HepG2 (cell line): Measurements from ENCODE around the gene SGMS1. TPM values are rescaled to one million over a fixed set of nuclear protein-coding genes. Genes with fewer than 3 reads are reported as not detected.

ENCODE experiments used
- ATAC-seq: fragments of 200-7000 bp; cut with Tn5 transposase; 3 replicates; pipeline ENCODE4 v1.9.1; 2020; ENCODE audit warnings: mild to moderate bottlenecking, moderate library complexity
- BruUV-seq: library from RNA; stranded (reverse); fragments of 400-500 nt; replicated peaks from 2 replicates; lab custom pipeline; 2021; lab: Mats Ljungman, UMichigan
- CTCF ChIA-PET: fragments of 300-600 bp; formaldehyde crosslinking; extraction: SDS; loops from one replicate; lab custom pipeline; 2021; ENCODE audit warnings: low total read pairs, inconsistent platforms, low intra/inter-chr PET ratio; lab: Yijun Ruan, JAX
- POLR2A ChIA-PET: fragments of 350-600 bp; sonication (Branson Sonifier 250); formaldehyde crosslinking; loops from one replicate; lab custom pipeline; 2020; ENCODE audit warnings: antibody characterized with exemption, inconsistent platforms; lab: Yijun Ruan, JAX
- DNase-seq: peaks from one replicate; pipeline ENCODE4 v3.0.0-alpha.2; 2015; ENCODE audit warnings: low spot score
- FAIRE-seq: peaks from 3 replicates; lab custom pipeline; 2011; peaks lifted over from hg19 to GRCh38; lab: Jason Lieb, UNC
- H2AFZ ChIP-seq: one replicate; pipeline ENCODE4 v1.6.1; 2011; ENCODE audit warnings: low read length, inconsistent platforms
- H3K27ac ChIP-seq: fragments of 300-600 bp; 3 replicates; pipeline ENCODE4 v1.8.0; 2011; ENCODE audit warnings: mixed run types, mild to moderate bottlenecking, mixed read lengths, low read length, inconsistent platforms; ENCODE audit not compliant: insufficient read depth; ENCODE audit errors: extremely low read length
- H3K27me3 ChIP-seq, 2 experiments: fragments of 200-600 bp in 1 of 2; 2 replicates in 1 of 2; 3 replicates in 1 of 2; pipeline versions ENCODE4 v1.6.0 to v1.8.0; 2011; ENCODE audit warnings: low read length in 2 of 2, mild to moderate bottlenecking in 2 of 2, moderate library complexity in 2 of 2, inconsistent platforms in 1 of 2; ENCODE audit not compliant: insufficient read depth in 2 of 2, control insufficient read depth in 1 of 2
- H3K36me3 ChIP-seq, 2 experiments: fragments of 200-600 bp in 1 of 2; replicated peaks in 1 of 2; 2 replicates in 1 of 2; 3 replicates in 1 of 2; pipeline versions ENCODE4 v1.5.1 to v1.8.0; 2011; ENCODE audit warnings: low read length in 2 of 2, inconsistent platforms in 1 of 2; ENCODE audit not compliant: insufficient read depth in 2 of 2, control insufficient read depth in 1 of 2
- H3K4me1 ChIP-seq: 2 replicates; pipeline ENCODE4 v1.5.1; 2012; ENCODE audit warnings: low read length, inconsistent platforms; ENCODE audit not compliant: insufficient read depth
- H3K4me2 ChIP-seq: 2 replicates; pipeline ENCODE4 v1.6.0; 2011; ENCODE audit warnings: low read depth, low read length, inconsistent platforms
- H3K4me3 ChIP-seq, 3 experiments: fragments of 200-600 bp in 1 of 3; sonication (generic), shearing (Covaris generic) in 1 of 3; replicated peaks in 1 of 3; 2 replicates each; pipeline ENCODE4 v1.5.1; 2011 to 2016; ENCODE audit warnings: low read length in 3 of 3, inconsistent platforms in 2 of 3, low read depth in 2 of 3, mild to moderate bottlenecking in 2 of 3, control low read depth in 1 of 3, mixed read lengths in 1 of 3; ENCODE audit not compliant: insufficient read depth in 1 of 3
- H3K79me2 ChIP-seq: one replicate; pipeline ENCODE4 v1.6.1; 2011; ENCODE audit warnings: low read length, inconsistent platforms; ENCODE audit not compliant: insufficient read depth
- H3K9ac ChIP-seq: 2 replicates; pipeline ENCODE4 v1.6.0; 2011; ENCODE audit warnings: mild to moderate bottlenecking, low read depth, low read length, inconsistent platforms; ENCODE audit not compliant: insufficient read depth
- H3K9me3 ChIP-seq: 2 replicates; pipeline ENCODE4 v1.5.1; 2012; ENCODE audit warnings: mild to moderate bottlenecking, low read length
- H4K20me1 ChIP-seq: 2 replicates; pipeline ENCODE4 v1.6.0; 2011; ENCODE audit warnings: inconsistent platforms, mild to moderate bottlenecking, low read length, moderate library complexity; ENCODE audit not compliant: insufficient read depth
- ATF4 ChIP-seq, 2 experiments: fragments of 450-650 bp in 1 of 2; sonication (generic) in 1 of 2; formaldehyde crosslinking; IDR thresholded peaks; 2 replicates each; pipeline versions ENCODE4 v1.5.0 to v1.8.0; 2020 to 2022; ENCODE audit warnings: mild to moderate bottlenecking in 1 of 2, missing genetic modification reagents in 1 of 2
- CTCF ChIP-seq: sonication (generic); formaldehyde crosslinking; IDR thresholded peaks from 2 replicates; pipeline ENCODE4 v1.5.0; 2020; ENCODE audit warnings: mild to moderate bottlenecking, missing genetic modification reagents, moderate library complexity
- DNMT1 ChIP-seq: sonication (generic); formaldehyde crosslinking; IDR thresholded peaks from 2 replicates; pipeline ENCODE4 v1.5.1; 2020; ENCODE audit warnings: mild to moderate bottlenecking, missing genetic modification reagents
- HBP1 ChIP-seq: IDR thresholded peaks from 2 replicates; pipeline ENCODE4 v1.6.1; 2016; ENCODE audit warnings: low read depth, control low read depth
- NFKBIZ ChIP-seq: IDR thresholded peaks from 2 replicates; pipeline ENCODE4 v1.6.1; 2018; ENCODE audit warnings: missing genetic modification reagents, missing compliant biosample characterization
- NFRKB ChIP-seq: fragments of 450-650 bp; IDR thresholded peaks from 2 replicates; pipeline ENCODE4 v1.6.1; 2017
- YY1 ChIP-seq: IDR thresholded peaks from 2 replicates; pipeline ENCODE4 v1.6.1; 2011; ENCODE audit warnings: low read length, low read depth, moderate library complexity, mild to moderate bottlenecking; ENCODE audit not compliant: insufficient read depth, insufficient replicate concordance
- ZBTB10 ChIP-seq: sonication (generic); formaldehyde crosslinking; IDR thresholded peaks from 2 replicates; pipeline ENCODE4 v1.4.0; 2020; ENCODE audit warnings: missing genetic modification reagents, borderline replicate concordance
- ZBTB4 ChIP-seq: sonication (generic); formaldehyde crosslinking; IDR thresholded peaks from 2 replicates; pipeline ENCODE4 v1.4.0; 2020; ENCODE audit warnings: missing genetic modification reagents, mild to moderate bottlenecking, borderline replicate concordance
- ZFP36L1 ChIP-seq: sonication (generic); formaldehyde crosslinking; IDR thresholded peaks from 2 replicates; pipeline ENCODE4 v1.8.0; 2022; ENCODE audit warnings: mild to moderate bottlenecking, missing genetic modification reagents, moderate library complexity
- ZNF3 ChIP-seq: IDR thresholded peaks from 2 replicates; pipeline ENCODE4 v1.7.0; 2017; ENCODE audit warnings: inconsistent platforms
- ZNF354B ChIP-seq: sonication (generic); formaldehyde crosslinking; IDR thresholded peaks from 2 replicates; pipeline ENCODE4 v1.8.0; 2022; ENCODE audit warnings: mild to moderate bottlenecking, missing genetic modification reagents
- WGBS: methylation state at CpG from one replicate; pipeline ENCODE4 v1.1.6; 2017; ENCODE audit warnings: low lambda C conversion rate; 5-methylcytosine and 5-hydroxymethylcytosine counted together
- in situ Hi-C: cut with HindIII; loops from 2 replicates; pipeline ENCODE4 v1.10.0; 2017; ENCODE audit warnings: low pct_unique_long_range_greater_than_20kb; ENCODE audit not compliant: extremely low pct_ligation_motif_present
- intact Hi-C: fragments of 100-400 bp; cut with micrococcal nuclease; formaldehyde crosslinking; loops from one replicate; pipeline ENCODE4 v1.10.0; 2022; ENCODE audit not compliant: unreplicated experiment
- polyA plus RNA-seq, 8 experiments: library from polyadenylated mRNA; depleted of rRNA in 3 of 8; stranded (reverse) in 7 of 8; unstranded in 1 of 8; fragments of >200 nt; fragmentation: Illumina TruSeq in 4 of 8; extraction: Trizol in 4 of 8; gene quantifications; 2 replicates each; pipeline versions ENCODE4 v1.2.1 to v1.2.3, GENCODE V29; 2011 to 2016; ENCODE audit warnings: low read depth in 4 of 8, missing spikeins in 1 of 8, mixed read lengths in 1 of 8; ENCODE audit not compliant: insufficient read depth in 1 of 8
- total RNA-seq, 5 experiments: library from RNA; depleted of rRNA; stranded (reverse); fragments of >200 nt; fragmentation: Illumina TruSeq; extraction: Trizol; gene quantifications; 2 replicates each; pipeline ENCODE4 v1.2.3, GENCODE V29; 2016; ENCODE audit warnings: low read depth in 1 of 5

Gene SGMS1
- total and polyA plus RNA-seq, 2 of the 13 experiments (the other 11 are each of a cell fraction or from before 2014, with no cell fraction given): 6.5 to 15.1 TPM

DNA sequence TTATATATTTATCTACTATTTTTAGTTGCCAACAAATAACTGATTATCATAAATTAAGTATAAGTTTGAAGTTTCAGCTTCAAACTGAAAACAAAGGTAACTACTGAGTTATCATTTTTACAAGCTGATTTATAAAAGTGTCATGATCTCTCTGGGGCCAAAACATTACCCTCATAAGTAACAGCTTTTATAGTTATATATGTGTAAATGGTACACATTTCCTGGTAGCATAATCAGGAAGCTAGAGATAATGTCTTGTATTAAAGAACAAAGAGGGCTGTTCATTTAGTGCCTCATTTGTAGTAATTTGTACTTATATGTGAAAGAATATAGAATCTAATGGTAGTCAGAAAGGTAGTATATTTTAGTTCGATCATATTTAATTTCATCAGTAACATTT, 162.6 kb downstream of the SGMS1 start:
- no peak overlapping the region for H2AFZ ChIP-seq
- no peaks in the 10 kb centered on the region for H3K27me3 ChIP-seq
- no TSS peak for BruUV-seq
- no peaks in the 10 kb centered on the region for H4K20me1 ChIP-seq
- H3K4me2 ChIP-seq: no peak overlapping the region
- ChIA-PET CTCF (no interaction called here), POLR2A (no interaction called here)
- in situ Hi-C loops: no loop called here
- H3K79me2 ChIP-seq: no peaks in the 10 kb centered on the region
- H3K4me1 ChIP-seq: no peaks in the 10 kb centered on the region
- H3K9me3 ChIP-seq: no peaks in the 10 kb centered on the region
- H3K4me3 ChIP-seq: no peak overlapping the region
- peaks cover 0 to 15% of the 10 kb centered on the region in 2 experiments; a peak in 1 of 5 replicates for H3K36me3 ChIP-seq
- H3K9ac ChIP-seq: no peak overlapping the region
- intact Hi-C loops: no loop called here
- no peak overlapping the region for H3K27ac ChIP-seq
- ATAC-seq (no peak), DNase-seq (no peak), FAIRE-seq (no peak)
- 95% methylated on average over 1 of the region's 1 CpG for WGBS
- TF ChIP-seq YY1: no peak
- no peak for TF ChIP-seq NFRKB
- TF ChIP-seq ZFP36L1 (CRISPR knock-in tag): no peak
- TF ChIP-seq HBP1 (CRISPR knock-in tag): no peak
- no peak for TF ChIP-seq ZBTB4 (CRISPR knock-in tag)
- TF ChIP-seq NFKBIZ (CRISPR knock-in tag): no peak
- no peak for TF ChIP-seq ATF4 (CRISPR knock-in tag; IDR thresholded peaks at IDR 0.05)
- TF ChIP-seq DNMT1 (CRISPR knock-in tag): no peak
- no peak for TF ChIP-seq ZNF354B (CRISPR knock-in tag)
- no peak for TF ChIP-seq CTCF (CRISPR knock-in tag)
- no peak for TF ChIP-seq ZNF3 (CRISPR knock-in tag)
- no peak for TF ChIP-seq ZBTB10 (CRISPR knock-in tag)
